ENCODE data around the gene MYO1D. TPM values are rescaled to one million over a fixed set of nuclear protein-coding genes. Genes with fewer than 3 reads are reported as not detected.
A peak's percentile ranks its signal among the peaks of the same experiment; 100 is the strongest.
"Not testable (repeated sequence)": the region's sequence is repeated elsewhere in the genome, so short reads cannot be mapped to it uniquely, and the experiment has no call there.

MYO1D gene
- total RNA-seq, 1 experiment from 2014 or later = 2.3 TPM

DNA sequence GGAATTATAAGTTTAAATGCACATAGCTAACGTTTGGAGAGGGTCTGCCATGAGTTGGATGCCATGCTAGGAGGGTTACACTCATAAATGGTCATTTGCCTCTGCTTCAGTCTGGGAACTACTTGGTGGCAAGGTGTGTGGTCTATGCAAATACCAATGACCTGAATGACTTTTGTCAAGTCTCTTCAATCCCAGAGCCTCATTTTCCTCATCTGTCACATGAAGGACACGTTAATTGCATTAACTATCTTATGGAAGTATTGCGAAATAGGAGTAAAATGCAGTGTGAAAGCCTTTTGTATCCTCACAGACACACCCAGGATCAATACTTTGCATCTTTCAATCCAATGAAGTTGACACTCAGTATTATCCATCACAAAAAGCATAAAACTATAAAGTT, 327.4 kb downstream of the MYO1D start:
- Histone ChIP-seq H3K27ac (no peak overlapping the region), H3K4me1 (no peaks in the 10 kb centered on the region), H3K9me3 (replicated peaks) (no peaks in the 10 kb centered on the region), H3K36me3 (no peaks in the 10 kb centered on the region), H3K27me3 (no peaks in the 10 kb centered on the region), H3K4me3 (no peak overlapping the region)
- no peak for DNase-seq

DNA sequence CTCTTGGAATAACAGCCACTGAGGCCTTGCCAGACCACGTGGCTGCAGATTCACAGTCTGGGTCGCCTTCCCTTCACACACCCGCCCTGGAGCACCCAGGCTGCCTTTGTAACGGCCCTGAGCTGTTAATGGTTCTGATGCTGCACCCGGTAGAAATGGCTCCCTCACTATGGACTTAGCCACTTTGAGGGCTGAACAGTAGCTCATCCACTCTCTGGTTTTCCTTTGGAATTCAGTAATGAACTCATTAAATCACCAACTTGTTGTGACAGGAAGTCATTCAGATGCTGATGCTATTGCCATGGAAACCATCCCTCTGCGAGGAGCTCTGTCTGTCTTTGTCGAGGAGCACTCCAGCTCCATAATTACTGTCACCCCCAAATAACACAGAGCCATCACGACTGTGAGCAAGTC, 330.9 kb downstream of the MYO1D start:
- Histone ChIP-seq H3K27me3 (no peaks in the 10 kb centered on the region; the same call in 1 of the 2 replicates), H3K36me3 (no peaks in the 10 kb centered on the region), H3K27ac (no peak overlapping the region), H3K4me1 (no peaks in the 10 kb centered on the region), H3K9me3 (replicated peaks) (no peaks in the 10 kb centered on the region), H3K4me3 (no peak overlapping the region)
- DNase-seq = no peak

DNA sequence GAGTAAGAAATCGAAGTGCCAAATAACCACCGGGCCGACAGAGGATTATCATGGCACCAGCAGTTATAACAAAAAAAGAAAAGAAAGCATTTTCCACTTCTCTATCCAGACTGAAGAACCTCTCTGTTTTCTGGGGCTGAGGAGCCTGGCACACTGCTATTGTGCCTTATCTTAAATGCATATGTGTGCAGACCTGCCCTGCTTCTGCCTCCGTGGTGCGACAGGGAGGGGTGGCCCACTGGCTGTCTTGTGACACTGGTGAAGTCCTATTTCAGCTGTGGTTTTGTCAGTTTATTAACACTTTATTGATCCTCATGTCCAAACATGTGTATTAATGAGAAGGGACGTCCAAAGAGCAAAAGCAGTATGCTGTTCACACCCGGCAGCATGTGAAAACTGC, 334.7 kb downstream of the MYO1D start:
- no peaks in the 10 kb centered on the region for H3K36me3 ChIP-seq
- no peak overlapping the region for H3K4me3 ChIP-seq
- no peak overlapping the region for H3K27ac ChIP-seq
- H3K9me3 ChIP-seq (replicated peaks) = 0 out of 2 replicates have a peak, but pooled peaks cover 3% of the 10 kb centered on the region
- peaks cover 4% of the 10 kb centered on the region; the same call in 1 of the 2 replicates for H3K27me3 ChIP-seq
- no peaks in the 10 kb centered on the region; the same call in 1 of the 2 replicates for H3K4me1 ChIP-seq
- no peak for DNase-seq

DNA sequence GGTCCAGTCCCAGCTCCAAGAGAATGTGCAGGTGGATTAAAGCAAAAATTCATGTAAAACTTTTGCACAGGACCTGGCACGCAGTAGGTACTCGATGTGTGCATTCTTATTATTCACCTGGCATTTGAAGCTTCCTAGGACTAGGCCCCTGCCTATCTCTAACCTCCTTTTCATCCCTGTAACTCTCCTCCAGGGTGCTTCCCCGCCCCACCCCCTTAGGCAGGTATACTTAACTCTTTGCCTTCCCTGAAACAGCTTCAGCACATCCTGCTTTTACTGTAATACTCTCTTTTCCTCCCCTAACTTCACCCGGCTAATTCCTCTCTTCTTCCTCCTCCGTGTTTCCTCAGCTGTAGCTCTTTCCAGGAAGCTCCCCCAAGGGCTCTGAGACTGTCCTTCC, 335.3 kb downstream of the MYO1D start:
- no peak for DNase-seq
- 0 out of 2 replicates have a peak, but pooled peaks cover 3% of the 10 kb centered on the region for H3K9me3 ChIP-seq (replicated peaks)
- peaks cover 4% of the 10 kb centered on the region for H3K4me1 ChIP-seq
- no peak overlapping the region for H3K27ac ChIP-seq
- H3K36me3 ChIP-seq = no peaks in the 10 kb centered on the region
- H3K27me3 ChIP-seq = peaks cover 4% of the 10 kb centered on the region; the same call in 1 of the 2 replicates
- H3K4me3 ChIP-seq = no peak overlapping the region

DNA sequence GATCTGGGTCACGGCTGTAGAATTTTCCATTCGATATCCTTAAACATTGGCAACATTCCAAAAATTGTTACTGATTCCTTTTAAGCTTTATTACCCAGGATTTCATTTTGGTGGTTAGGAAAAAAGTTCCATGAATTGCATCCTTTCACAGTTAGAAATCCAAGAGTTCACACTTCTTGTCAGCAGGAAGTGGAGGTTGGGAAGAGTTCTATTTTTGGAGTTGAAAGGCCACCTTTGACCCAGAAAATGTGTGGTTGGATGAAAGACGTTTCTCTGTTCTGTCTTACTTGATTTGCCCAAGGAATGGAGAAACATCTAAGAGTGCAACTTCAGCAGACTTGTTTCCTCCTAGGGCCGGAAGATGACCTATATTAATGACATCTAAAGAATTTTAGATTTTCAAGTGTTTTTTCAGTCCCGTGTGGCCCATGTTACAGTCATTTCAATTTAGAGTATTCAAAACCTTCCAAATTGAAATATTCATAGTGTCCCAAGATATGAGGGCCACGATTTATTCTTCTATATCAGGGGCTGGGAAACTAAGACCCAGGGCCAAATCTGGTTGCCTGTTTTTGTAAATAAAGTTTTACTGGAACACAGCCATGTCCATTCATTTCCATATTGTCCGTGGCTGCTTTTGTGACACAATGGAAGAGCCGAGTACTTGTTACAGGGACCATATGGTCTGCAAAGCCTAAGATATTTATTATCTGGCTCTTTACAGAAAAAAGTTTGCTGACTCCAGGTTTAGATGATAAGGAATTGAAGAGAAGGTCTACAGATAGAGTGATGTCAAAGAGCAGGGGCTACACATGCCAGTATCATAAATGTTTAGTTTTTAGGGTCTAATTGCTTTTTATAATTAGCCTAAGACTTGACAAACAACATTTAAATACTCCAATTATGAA, 339.9 kb downstream of the MYO1D start:
- 0 out of 2 replicates have a peak, but pooled peaks cover 3% of the 10 kb centered on the region for H3K9me3 ChIP-seq (replicated peaks)
- H3K4me1 ChIP-seq = peaks cover 8% of the 10 kb centered on the region
- peaks cover 4% of the 10 kb centered on the region; the same call in 1 of the 2 replicates for H3K27me3 ChIP-seq
- H3K27ac ChIP-seq = no peak overlapping the region
- DNase-seq = no peak
- no peak overlapping the region for H3K4me3 ChIP-seq
- no peaks in the 10 kb centered on the region for H3K36me3 ChIP-seq

DNA sequence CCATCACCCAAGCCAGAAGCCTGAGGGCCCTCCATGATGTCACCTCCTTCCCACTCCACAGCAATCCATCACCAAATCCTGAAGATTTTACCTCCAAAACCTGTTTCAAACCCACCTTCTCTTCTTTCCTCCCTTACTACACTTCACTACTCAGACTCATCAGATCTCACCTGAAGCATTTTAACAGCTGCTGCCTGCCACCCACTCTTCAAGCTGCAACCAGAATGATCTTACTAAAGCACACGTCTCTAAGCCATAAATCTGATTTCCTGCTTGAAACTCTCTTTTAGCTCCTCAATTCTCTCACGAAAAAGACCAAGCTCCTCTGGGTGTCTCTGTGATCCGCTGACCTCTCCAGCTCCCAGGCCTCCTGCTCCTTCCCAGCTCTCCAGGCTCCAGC, 343.6 kb downstream of the MYO1D start:
- Histone ChIP-seq H3K27me3 (no peaks in the 10 kb centered on the region; the same call in none of the 2 replicates), H3K4me3 (no peak overlapping the region), H3K9me3 (replicated peaks) (no peaks in the 10 kb centered on the region), H3K36me3 (no peaks in the 10 kb centered on the region), H3K27ac (no peak overlapping the region), H3K4me1 (peaks cover 8% of the 10 kb centered on the region)
- no peak for DNase-seq

DNA sequence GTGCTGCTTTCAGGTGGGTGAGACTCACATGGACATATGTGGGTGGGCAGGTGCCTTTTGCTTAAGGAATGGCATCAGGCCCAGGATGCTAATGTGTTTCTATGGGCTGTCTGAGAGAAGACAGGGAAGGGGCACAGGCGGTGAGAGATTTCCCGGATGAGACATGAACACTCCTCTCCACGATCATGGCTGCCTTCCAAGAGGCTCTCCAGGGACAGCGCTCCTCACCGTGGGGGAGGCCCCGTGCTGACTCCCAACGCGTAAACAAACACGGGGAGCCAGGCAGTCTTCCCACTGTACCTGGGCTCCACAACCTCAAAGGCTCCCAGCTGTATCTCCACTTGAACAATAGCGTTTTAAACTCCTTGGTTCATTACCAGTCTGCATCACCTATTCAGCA, 347.3 kb downstream of the MYO1D start:
- Histone ChIP-seq H3K4me3 (no peak overlapping the region), H3K4me1 (peaks cover 13% of the 10 kb centered on the region), H3K9me3 (replicated peaks) (no peaks in the 10 kb centered on the region), H3K36me3 (no peaks in the 10 kb centered on the region), H3K27ac (no peak overlapping the region), H3K27me3 (no peaks in the 10 kb centered on the region; the same call in none of the 2 replicates)
- no peak for DNase-seq

DNA sequence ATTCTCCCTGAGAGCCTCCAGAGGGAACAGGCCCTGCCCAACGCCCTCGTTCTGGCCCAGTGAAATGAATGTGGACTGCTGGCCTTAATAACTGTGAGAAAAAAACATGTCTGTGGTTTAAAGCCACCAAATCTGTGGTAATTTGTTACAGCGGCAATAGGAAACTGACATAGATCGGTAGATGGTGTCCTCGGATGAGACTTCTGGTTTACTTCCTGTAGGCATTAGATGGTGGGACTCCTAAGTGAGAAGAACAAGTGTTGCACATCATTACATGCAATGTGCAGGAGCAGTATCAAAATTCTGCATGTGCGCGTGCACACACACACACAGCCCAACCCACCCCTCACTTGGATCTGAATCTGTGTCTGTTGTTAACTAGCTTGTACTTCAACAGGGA, 348.1 kb downstream of the MYO1D start:
- Histone ChIP-seq H3K36me3 (no peaks in the 10 kb centered on the region), H3K27ac (no peak overlapping the region), H3K9me3 (replicated peaks) (no peaks in the 10 kb centered on the region), H3K27me3 (no peaks in the 10 kb centered on the region; the same call in none of the 2 replicates), H3K4me1 (peaks cover 13% of the 10 kb centered on the region), H3K4me3 (no peak overlapping the region)
- no peak for DNase-seq

DNA sequence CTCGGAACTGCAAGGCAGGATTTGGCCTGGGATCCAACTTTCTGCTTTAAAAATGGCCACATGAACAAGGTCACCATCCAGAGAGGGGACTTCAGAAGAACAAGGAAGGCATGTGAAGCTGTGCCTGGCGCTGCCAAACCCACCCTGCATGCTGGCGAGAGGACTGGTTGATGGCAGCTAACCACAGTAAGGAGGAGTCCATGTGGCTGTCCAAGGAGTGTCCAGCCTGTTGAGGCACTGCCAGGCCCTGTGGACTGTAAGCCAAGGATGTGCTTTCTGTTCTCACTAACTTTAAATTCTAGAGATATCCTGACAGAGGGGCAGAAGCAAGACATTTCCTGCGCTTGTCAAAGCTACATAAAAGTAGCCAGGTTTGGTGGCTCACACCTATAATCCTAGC, 349.8 kb downstream of the MYO1D start:
- no peak overlapping the region for H3K27ac ChIP-seq
- H3K27me3 ChIP-seq = no peaks in the 10 kb centered on the region; the same call in none of the 2 replicates
- no peaks in the 10 kb centered on the region for H3K9me3 ChIP-seq (replicated peaks)
- no peak overlapping the region for H3K4me3 ChIP-seq
- H3K36me3 ChIP-seq = no peaks in the 10 kb centered on the region
- peaks cover 13% of the 10 kb centered on the region for H3K4me1 ChIP-seq
- DNase-seq = no peak

DNA sequence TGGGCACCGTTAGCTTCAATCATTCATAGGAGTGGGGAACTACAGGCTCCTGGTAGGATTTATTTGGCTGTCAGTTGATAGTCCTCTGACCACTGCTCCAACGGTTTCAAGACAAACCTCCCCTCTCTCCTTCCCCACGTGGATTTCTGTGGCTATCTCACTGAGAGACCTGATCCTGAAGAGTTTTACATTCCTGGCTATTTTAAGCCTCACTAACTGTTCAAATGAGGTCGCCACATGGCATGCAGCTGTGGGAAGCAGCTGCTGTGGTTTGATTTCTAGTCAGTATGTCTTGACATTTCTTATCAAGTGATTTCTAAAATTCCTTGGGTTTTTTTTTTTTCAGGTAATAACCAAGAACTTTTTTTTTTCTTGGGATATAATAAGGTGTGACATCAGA, 351.8 kb downstream of the MYO1D start:
- Histone ChIP-seq H3K9me3 (replicated peaks) (no peaks in the 10 kb centered on the region), H3K4me1 (peaks cover 19% of the 10 kb centered on the region), H3K4me3 (no peak overlapping the region), H3K27ac (peak overlapping the region; percentile 11; the same call in 1 of the 2 replicates), H3K27me3 (no peaks in the 10 kb centered on the region; the same call in none of the 2 replicates), H3K36me3 (no peaks in the 10 kb centered on the region)
- peak; percentile 63 to 73 for DNase-seq

DNA sequence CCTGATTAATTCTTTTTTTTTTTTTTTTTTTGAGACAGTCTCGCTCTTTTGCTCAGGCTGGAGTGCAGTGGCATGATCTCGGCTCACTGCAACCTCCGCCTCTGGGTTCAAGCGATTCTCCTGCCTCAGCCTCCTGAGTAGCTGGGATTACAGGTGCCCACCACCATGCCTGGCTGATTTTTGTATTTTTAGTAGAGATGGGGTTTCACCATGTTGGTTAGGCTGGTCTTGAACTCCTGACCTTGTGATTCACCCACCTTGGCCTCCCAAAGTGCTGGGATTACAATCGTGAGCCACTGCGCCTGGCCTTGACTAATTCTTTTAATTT, 352.4 kb downstream of the MYO1D start:
- not testable (repeated sequence) for H3K4me3 ChIP-seq; H3K36me3 ChIP-seq; DNase-seq; H3K27me3 ChIP-seq; H3K9me3 ChIP-seq (replicated peaks)
- H3K4me1 ChIP-seq = peaks cover 22% of the 10 kb centered on the region
- peak overlapping the region; percentile 11; the same call in 1 of the 2 replicates for H3K27ac ChIP-seq

DNA sequence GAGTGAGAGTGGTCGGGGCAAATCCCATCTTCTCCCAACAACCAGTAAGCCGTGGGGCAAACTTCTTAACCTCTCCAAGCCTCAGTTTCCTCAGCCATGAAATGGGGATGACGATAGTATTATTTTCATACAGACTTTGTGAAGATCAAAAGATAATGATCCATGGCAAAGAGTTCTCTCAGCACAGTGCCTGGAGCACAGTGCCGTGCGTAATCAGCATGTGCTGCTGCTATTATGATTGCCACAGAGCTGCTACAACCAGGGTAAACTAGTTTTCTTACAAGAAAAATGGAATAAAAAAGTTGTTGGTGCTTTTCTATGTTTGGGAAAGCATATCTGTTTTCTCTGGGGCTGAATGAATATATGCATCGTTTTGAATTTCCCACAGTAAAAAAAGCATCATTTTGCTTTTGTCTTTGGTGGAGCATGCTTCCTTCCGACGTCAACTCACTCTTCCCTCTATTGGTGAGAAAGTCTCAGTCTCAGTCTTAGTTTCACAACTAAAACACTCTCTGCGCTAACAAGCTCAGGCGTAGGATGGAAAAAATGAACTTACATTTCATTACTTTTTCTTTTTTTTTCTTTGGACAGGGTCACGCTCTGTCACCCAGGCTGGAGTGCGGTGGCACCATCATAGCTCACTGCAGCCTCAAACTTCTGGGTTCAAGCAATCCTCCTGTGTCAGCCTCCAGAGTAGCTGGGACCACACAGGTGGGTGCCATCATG, 352.9 kb downstream of the MYO1D start:
- Histone ChIP-seq H3K9me3 (replicated peaks) (no peaks in the 10 kb centered on the region), H3K27me3 (no peaks in the 10 kb centered on the region; the same call in none of the 2 replicates), H3K27ac (no peak overlapping the region), H3K36me3 (no peaks in the 10 kb centered on the region), H3K4me3 (no peak overlapping the region), H3K4me1 (peaks cover 22% of the 10 kb centered on the region)
- DNase-seq = no peak

DNA sequence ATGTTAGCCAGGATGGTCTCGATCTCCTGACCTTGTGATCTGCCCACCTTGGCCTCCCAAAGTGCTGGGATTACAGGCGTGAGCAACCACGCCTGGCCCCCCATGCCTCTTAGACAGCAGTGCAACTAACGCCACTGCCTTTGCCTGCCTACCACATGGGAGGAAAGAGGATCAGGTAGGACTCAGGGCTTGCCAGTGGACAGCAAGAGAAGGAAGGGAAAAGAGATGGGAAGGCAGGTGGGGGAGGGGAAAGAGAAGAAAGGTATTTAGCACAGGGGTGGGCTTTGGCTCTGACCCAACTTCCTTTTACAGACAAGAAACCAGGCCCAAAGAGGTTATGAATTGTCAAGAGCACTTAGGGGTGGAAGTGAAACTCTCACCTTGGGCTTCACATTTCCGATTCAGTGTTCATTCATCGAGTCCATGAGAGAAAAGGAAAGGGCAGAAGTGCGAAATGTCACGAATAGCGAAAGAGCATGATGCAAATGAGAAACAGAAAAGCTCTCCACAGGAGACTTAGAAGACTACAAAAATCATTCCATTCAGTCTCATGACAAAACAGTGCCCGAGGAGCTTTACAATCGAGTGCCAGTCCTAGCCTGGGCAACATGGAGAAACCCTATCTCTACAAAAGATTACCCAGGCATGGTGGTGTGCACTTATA, 353.8 kb downstream of the MYO1D start:
- DNase-seq = no peak
- H3K36me3 ChIP-seq = no peaks in the 10 kb centered on the region
- peaks cover 29% of the 10 kb centered on the region for H3K4me1 ChIP-seq
- no peaks in the 10 kb centered on the region for H3K9me3 ChIP-seq (replicated peaks)
- no peaks in the 10 kb centered on the region; the same call in 1 of the 2 replicates for H3K27me3 ChIP-seq
- H3K4me3 ChIP-seq = no peak overlapping the region
- H3K27ac ChIP-seq = no peak overlapping the region

DNA sequence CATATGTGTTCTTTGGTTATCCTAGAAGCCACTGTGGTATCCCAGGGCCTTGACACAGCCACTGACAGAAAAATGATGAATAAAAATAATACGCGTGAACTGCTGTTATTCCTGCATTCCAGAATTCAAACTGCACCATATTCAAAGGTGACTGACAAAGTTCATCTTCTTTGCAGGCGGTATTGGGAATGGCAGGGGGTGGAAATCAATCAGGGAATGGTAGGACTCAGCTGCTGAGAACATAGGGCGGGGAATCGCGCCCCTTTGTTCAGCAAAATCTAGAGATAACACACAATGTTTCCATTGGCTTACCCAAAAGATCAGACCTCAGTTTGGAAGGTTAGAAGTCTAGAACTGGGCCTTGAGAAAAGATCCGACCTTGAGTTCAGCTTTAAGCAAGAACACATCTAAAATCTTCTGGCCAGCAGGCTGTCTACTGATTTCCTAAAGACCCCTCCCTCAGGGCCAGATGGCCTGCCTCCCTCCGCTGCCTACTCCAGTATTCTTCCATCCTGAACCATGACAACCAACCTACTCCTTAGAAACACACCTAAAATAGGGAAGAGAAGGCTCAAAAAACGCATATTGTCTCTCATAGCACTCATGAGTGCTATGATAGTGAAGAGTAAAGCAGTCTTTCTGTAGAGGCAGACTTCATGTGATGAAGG, 356.1 kb downstream of the MYO1D start:
- H3K4me3 ChIP-seq = no peak overlapping the region
- no peaks in the 10 kb centered on the region for H3K27me3 ChIP-seq

More for the DNA sequence above, 356.1 kb downstream of the MYO1D start:
- no peaks in the 10 kb centered on the region for H3K36me3 ChIP-seq
- no peak overlapping the region; the same call in 1 of the 2 replicates for H3K27ac ChIP-seq
- no peaks in the 10 kb centered on the region for H3K9me3 ChIP-seq (replicated peaks)
- H3K4me1 ChIP-seq = peaks cover 46% of the 10 kb centered on the region
- DNase-seq = no peak

All from SJCRH30 (cell line).